Suprapubic skin (tissue), 4 donors: ENCODE data around the gene PLEK. TPM values are rescaled to one million over a fixed set of nuclear protein-coding genes. Genes with fewer than 3 reads are reported as not detected.
A peak's percentile ranks its signal among the peaks of the same experiment; 100 is the strongest.

Source experiments
- DNase-seq, 2 donors: peaks; one replicate each; pipeline ENCODE4 v3.0.0-alpha.2; 2019; ENCODE audit warnings: low spot score in 2 of 2
- H3K27ac ChIP-seq: fragments of 200-600 bp; sonication (generic); one replicate; pipeline ENCODE4 v1.5.1; 2019
- H3K27me3 ChIP-seq: fragments of 200-600 bp; sonication (generic); one replicate; pipeline ENCODE4 v1.5.1; 2019
- H3K36me3 ChIP-seq: fragments of 200-600 bp; sonication (generic); one replicate; pipeline ENCODE4 v1.5.1; 2019
- H3K4me1 ChIP-seq: fragments of 200-600 bp; sonication (generic); one replicate; pipeline ENCODE4 v1.5.1; 2019
- H3K4me3 ChIP-seq: fragments of 200-600 bp; sonication (generic); one replicate; pipeline ENCODE4 v1.5.1; 2019; ENCODE audit warnings: mild to moderate bottlenecking
- H3K9me3 ChIP-seq: fragments of 200-600 bp; sonication (generic); one replicate; pipeline ENCODE4 v1.5.1; 2019
- EP300 ChIP-seq: sonication (generic); formaldehyde crosslinking; IDR thresholded peaks from one replicate; pipeline ENCODE4 v1.6.1; 2017; ENCODE audit warnings: antibody characterized with exemption
- POLR2A ChIP-seq, 2 donors: fragments of 450-650 bp; IDR thresholded peaks; one replicate each; pipeline ENCODE4 v1.6.1; 2017; ENCODE audit warnings: antibody characterized with exemption in 2 of 2, mild to moderate bottlenecking in 2 of 2, moderate library complexity in 2 of 2
- POLR2AphosphoS5 ChIP-seq, 3 donors: sonication (generic); formaldehyde crosslinking; IDR thresholded peaks; one replicate each; pipeline ENCODE4 v1.6.1; 2017; ENCODE audit warnings: antibody characterized with exemption in 3 of 3
- WGBS: methylation state at CpG from one replicate; pipeline ENCODE4 v1.1.5; 2018; 5-methylcytosine and 5-hydroxymethylcytosine counted together
- total RNA-seq, 4 donors: library from RNA; depleted of rRNA; stranded (reverse); fragments of >200 nt; gene quantifications; one replicate each; pipeline ENCODE4 v1.1.0, GENCODE V29; 2016
- TF ChIP-seq, protein P1 (sequence below), 2 donors: fragments of 200-600 bp in 1 of 2; fragments of 450-650 bp in 1 of 2; sonication (generic) in 1 of 2; IDR thresholded peaks; one replicate each; pipeline ENCODE4 v1.5.1; 2016 to 2019; ENCODE audit warnings: antibody characterized with exemption in 2 of 2, mild to moderate bottlenecking in 1 of 2, moderate library complexity in 1 of 2

PLEK gene, protein sequence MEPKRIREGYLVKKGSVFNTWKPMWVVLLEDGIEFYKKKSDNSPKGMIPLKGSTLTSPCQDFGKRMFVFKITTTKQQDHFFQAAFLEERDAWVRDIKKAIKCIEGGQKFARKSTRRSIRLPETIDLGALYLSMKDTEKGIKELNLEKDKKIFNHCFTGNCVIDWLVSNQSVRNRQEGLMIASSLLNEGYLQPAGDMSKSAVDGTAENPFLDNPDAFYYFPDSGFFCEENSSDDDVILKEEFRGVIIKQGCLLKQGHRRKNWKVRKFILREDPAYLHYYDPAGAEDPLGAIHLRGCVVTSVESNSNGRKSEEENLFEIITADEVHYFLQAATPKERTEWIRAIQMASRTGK
- 1 to 10 TPM; 1.1 to 2.6 (median 1.7) TPM for total RNA-seq

DNA sequence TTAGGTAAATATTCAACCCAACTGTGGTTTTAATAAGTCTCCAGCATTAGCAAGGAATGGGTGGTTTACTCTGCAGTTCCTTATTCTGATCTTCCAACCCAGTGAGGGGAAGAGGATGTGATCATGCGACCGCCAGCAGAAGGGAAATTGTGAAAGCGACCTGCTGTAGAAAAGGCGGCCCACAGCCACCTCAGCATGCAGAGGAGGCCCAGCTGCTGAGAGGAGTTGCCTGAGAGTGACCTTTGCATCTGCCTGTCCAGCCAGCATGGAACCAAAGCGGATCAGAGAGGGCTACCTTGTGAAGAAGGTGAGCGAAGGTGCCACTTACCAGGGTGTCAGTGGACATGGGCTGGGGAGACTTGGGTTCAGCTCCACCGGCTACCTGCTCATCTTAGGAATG lies at the start of gene PLEK:
Gene PLEK (plus strand): TSS at position 196 of the 400 bp plus-strand sequence. CDS start 70 bp downstream, at position 266.
- 76% methylated on average over 7 of the region's 7 CpGs for WGBS
- peaks cover 9% of the 10 kb centered on the region for H3K4me1 ChIP-seq
- H3K27me3 ChIP-seq: no peaks in the 10 kb centered on the region
- H3K36me3 ChIP-seq: no peaks in the 10 kb centered on the region
- peak in 1 of 2 donors; percentile 68 for DNase-seq
- no peaks in the 10 kb centered on the region for H3K9me3 ChIP-seq
- no peak within 1 kb of the TSS for H3K27ac ChIP-seq
- TF ChIP-seq POLR2A (IDR thresholded peaks at IDR 0.05) (peak in 1 of 2 donors; percentile 60), EP300 (no peak), POLR2AphosphoS5 (IDR thresholded peaks at IDR 0.05) (no peak)
- TF ChIP-seq, protein P1, sequence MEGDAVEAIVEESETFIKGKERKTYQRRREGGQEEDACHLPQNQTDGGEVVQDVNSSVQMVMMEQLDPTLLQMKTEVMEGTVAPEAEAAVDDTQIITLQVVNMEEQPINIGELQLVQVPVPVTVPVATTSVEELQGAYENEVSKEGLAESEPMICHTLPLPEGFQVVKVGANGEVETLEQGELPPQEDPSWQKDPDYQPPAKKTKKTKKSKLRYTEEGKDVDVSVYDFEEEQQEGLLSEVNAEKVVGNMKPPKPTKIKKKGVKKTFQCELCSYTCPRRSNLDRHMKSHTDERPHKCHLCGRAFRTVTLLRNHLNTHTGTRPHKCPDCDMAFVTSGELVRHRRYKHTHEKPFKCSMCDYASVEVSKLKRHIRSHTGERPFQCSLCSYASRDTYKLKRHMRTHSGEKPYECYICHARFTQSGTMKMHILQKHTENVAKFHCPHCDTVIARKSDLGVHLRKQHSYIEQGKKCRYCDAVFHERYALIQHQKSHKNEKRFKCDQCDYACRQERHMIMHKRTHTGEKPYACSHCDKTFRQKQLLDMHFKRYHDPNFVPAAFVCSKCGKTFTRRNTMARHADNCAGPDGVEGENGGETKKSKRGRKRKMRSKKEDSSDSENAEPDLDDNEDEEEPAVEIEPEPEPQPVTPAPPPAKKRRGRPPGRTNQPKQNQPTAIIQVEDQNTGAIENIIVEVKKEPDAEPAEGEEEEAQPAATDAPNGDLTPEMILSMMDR (IDR thresholded peaks at IDR 0.05): no peak
- H3K4me3 ChIP-seq: peak within 1 kb of the TSS; percentile 25

DNA sequence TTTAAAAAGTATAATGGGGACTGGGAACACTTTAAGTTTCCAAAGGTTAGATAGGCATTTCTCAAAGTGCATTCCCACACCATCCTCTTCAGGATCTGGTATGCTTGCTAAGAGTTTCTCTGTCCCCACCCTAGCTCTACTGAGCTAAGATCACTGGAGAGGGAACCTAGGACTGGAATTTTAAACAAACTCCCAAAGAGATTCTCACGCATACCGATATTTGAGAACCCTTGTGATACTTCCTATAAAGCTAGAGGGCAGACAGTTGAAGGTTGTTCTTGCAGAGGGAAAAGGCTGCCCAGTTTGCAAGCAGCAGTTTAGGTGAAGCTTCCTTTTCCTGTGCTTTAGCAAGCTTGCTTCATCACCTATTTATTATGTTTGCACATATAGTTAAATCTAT lies 49.0 kb upstream of the PLEK start:
- Histone ChIP-seq H3K4me3 (no peak overlapping the region), H3K9me3 (no peaks in the 10 kb centered on the region), H3K36me3 (no peaks in the 10 kb centered on the region), H3K27ac (no peak overlapping the region), H3K4me1 (peaks cover 26% of the 10 kb centered on the region), H3K27me3 (peaks cover 22% of the 10 kb centered on the region)
- TF ChIP-seq POLR2AphosphoS5 (IDR thresholded peaks at IDR 0.05) (no peak), POLR2A (IDR thresholded peaks at IDR 0.05) (no peak), EP300 (no peak)
- TF ChIP-seq, protein P1 (IDR thresholded peaks at IDR 0.05): no peak
- no peak for DNase-seq
- 70% methylated on average over 2 of the region's 2 CpGs for WGBS

DNA sequence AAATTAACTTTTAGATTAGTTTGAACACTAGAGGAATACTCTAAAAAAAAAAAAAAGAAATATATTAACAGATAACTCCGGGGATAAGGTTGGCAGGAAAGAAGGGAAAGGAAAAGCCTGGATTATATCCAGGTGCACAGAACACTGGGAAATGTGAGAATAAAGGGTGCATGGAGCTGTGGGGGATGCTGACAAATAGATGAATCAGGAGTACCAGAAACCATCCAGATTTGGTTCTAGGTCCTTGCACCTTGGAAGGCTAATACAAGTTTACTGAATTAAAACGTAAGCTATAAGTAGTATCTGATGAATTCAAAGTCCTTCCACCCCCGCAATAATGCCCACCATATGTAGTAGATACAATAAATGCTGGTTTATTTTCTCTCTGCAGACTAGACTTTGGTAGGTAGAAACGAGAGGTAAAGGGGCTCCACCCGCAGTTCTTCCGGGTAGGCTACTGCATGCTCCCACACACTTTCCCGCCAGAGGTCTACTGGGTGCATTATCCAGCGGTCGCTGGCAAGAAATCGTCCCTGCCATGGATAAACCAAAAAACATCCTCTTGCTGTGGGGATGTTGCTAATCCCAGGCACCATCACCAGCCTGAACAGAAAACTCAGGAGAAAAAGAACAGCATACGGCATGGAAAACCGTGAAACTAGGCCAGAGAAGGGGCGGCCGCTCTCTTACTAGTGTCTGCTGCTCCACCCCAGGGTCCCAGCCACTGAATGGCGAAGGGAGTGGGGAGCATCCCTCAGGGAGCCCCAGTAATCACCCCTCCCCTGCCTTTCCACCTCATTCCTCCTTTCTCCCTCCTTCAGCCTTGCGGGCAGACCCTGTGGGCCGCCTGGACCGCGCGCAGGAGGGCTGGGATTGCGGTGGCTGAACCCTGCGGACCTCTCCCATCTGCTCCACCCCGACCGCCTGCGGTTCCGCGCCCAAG lies 46.8 kb upstream of the PLEK start:
- peaks cover 22% of the 10 kb centered on the region for H3K27me3 ChIP-seq
- peak overlapping the region; percentile 89 for H3K27ac ChIP-seq
- H3K9me3 ChIP-seq: no peaks in the 10 kb centered on the region
- no peaks in the 10 kb centered on the region for H3K36me3 ChIP-seq
- peak overlapping the region; percentile 57 for H3K4me3 ChIP-seq
- H3K4me1 ChIP-seq: peaks cover 26% of the 10 kb centered on the region
- peak in 1 of 2 donors; percentile 62 for DNase-seq
- 31% methylated on average over 26 of the region's 27 CpGs for WGBS
- TF ChIP-seq, protein P1 (IDR thresholded peaks at IDR 0.05): no peak
- no peak for TF ChIP-seq POLR2AphosphoS5 (IDR thresholded peaks at IDR 0.05)
- TF ChIP-seq POLR2A (IDR thresholded peaks at IDR 0.05): no peak
- no peak for TF ChIP-seq EP300

DNA sequence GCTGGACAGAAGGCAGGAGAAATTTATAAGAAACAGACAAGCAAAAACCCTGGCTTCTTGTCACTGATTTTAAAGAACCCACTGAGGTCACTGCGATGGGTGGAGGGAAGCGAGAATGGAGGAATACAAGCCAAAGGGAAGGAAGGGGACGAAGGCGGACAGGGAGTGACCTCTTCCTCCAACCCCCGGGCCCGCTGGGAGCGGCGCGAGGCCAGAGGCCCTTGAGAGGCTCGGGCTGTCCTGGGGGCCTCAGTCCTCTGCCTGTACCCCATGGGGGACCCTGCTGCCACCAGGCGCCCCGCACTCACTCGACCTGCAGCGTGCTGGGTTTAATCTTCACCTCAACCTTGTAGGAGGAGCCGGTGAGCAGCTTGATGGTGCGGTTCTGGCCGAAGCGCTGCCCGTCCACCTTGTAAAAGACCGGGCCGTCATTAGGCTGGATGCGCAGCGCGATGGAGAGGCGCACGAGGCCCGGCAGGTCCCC lies 46.1 kb upstream of the PLEK start:
- Histone ChIP-seq H3K9me3 (no peaks in the 10 kb centered on the region), H3K4me3 (peak overlapping the region; percentile 57), H3K27me3 (peaks cover 22% of the 10 kb centered on the region), H3K36me3 (no peaks in the 10 kb centered on the region), H3K4me1 (peaks cover 26% of the 10 kb centered on the region), H3K27ac (peak overlapping the region; percentile 89)
- DNase-seq: no peak
- TF ChIP-seq POLR2A (IDR thresholded peaks at IDR 0.05): no peak
- no peak for TF ChIP-seq EP300
- TF ChIP-seq, protein P1 (IDR thresholded peaks at IDR 0.05): no peak
- TF ChIP-seq POLR2AphosphoS5 (IDR thresholded peaks at IDR 0.05): no peak
- WGBS: 3% methylated on average over 10 of the region's 27 CpGs
